Posterior vena cava (tissue), 2 donors: ENCODE measurements around the gene PSMD1. TPM values are rescaled to one million over a fixed set of nuclear protein-coding genes. Genes with fewer than 3 reads are reported as not detected.
"Not testable (repeated sequence)": the region's sequence is repeated elsewhere in the genome, so short reads cannot be mapped to it uniquely, and the experiment has no call there.

Source experiments
- DNase-seq: peaks from one replicate; pipeline ENCODE4 v3.0.0-alpha.2; 2020; ENCODE audit warnings: low spot score
- intact Hi-C, 2 donors: fragments of 100-400 bp; cut with DNase I; formaldehyde crosslinking; loops; one replicate each; pipeline versions ENCODE4 v1.14.1 to v1.14.2; 2022 to 2023
- total RNA-seq, 2 donors: library from RNA; stranded (reverse); fragmentation: NEBNext Ultra II Directional; extraction: Animal tissue kit (Norgen Biotek cat#: 25700); gene quantifications; one replicate each; pipeline ENCODE4 v1.2.1, GENCODE V29; 2021
- donor health status: DM: yes; HTN: yes; CAD: no.
- donor health status: DM: yes; HTN: yes; CAD: no.

The PSMD1 gene
- total RNA-seq, 2 donors from 2014 or later = 76.9 to 89.3 TPM

- peak; percentile 91 for DNase-seq
- intact Hi-C loops = loop anchor here (5.0 kb wide), 2 partner anchors 78 to 83 kb away; no protein-coding TSS in a partner anchor
Measured at GRCh38 chr2:231190531-231191197, 134.0 kb downstream of the PSMD1 start.

GRCh38 chr2:231191896-231192872 is 135.5 kb downstream of the PSMD1 start:
- peak; percentile 95 for DNase-seq
- intact Hi-C loops = loop anchor here (5.0 kb wide), 2 partner anchors 80 to 85 kb away; no protein-coding TSS in a partner anchor

GRCh38 chr2:231193216-231193615 is 136.5 kb downstream of the PSMD1 start:
- intact Hi-C loops = loop anchor here (1.0 to 5.0 kb wide), 3 partner anchors 29 to 86 kb away; no protein-coding TSS in a partner anchor

GRCh38 chr2:231196592-231196991 is 139.9 kb downstream of the PSMD1 start:
- DNase-seq = no peak
- intact Hi-C loops = no loop called here

More at GRCh38 chr2:231193216-231193615, 136.5 kb downstream of the PSMD1 start:
- DNase-seq = no peak

- intact Hi-C loops, DNase-seq: not testable (repeated sequence)
Measured at GRCh38 chr2:231197196-231197595, 140.5 kb downstream of the PSMD1 start.

GRCh38 chr2:231197706-231198290 is 141.1 kb downstream of the PSMD1 start:
- no peak for DNase-seq
- intact Hi-C loops = no loop called here

GRCh38 chr2:231198291-231199173 is 141.9 kb downstream of the PSMD1 start, which contains the start of gene ARMC9:
TSS of gene ARMC9 (plus strand) at chr2:231198631. CDS start at chr2:231206239, 7,608 bp downstream.
- intact Hi-C loops = no loop called here
- peak; percentile 90 for DNase-seq

- DNase-seq = no peak
- intact Hi-C loops = no loop called here
Measured at GRCh38 chr2:231199219-231199618, 142.6 kb downstream of the PSMD1 start.

GRCh38 chr2:231200805-231201474 is 144.3 kb downstream of the PSMD1 start:
- DNase-seq = no peak
- intact Hi-C loops = no loop called here

GRCh38 chr2:231201475-231201814 is 144.8 kb downstream of the PSMD1 start:
- DNase-seq = no peak
- intact Hi-C loops = no loop called here

- intact Hi-C loops = no loop called here
- no peak for DNase-seq
Measured at GRCh38 chr2:231203087-231203486, 146.4 kb downstream of the PSMD1 start.

- no peak for DNase-seq
- intact Hi-C loops = no loop called here
Measured at GRCh38 chr2:231204146-231204545, 147.5 kb downstream of the PSMD1 start.

GRCh38 chr2:231204581-231204980 is 147.9 kb downstream of the PSMD1 start:
- DNase-seq = no peak
- intact Hi-C loops = no loop called here

- intact Hi-C loops = no loop called here
- DNase-seq = no peak
Measured at GRCh38 chr2:231207734-231208133, 151.1 kb downstream of the PSMD1 start.

GRCh38 chr2:231210782-231211181 is 154.1 kb downstream of the PSMD1 start:
- no peak for DNase-seq
- intact Hi-C loops = no loop called here

GRCh38 chr2:231211486-231211885 is 154.8 kb downstream of the PSMD1 start:
- DNase-seq = no peak
- intact Hi-C loops = no loop called here

GRCh38 chr2:231212329-231212845 is 155.7 kb downstream of the PSMD1 start:
- DNase-seq = no peak
- intact Hi-C loops = no loop called here
